GM21737 (cell line): ENCODE data around the gene ZNF415.
"Not testable (repeated sequence)": the region's sequence is repeated elsewhere in the genome, so short reads cannot be mapped to it uniquely, and the experiment has no call there.

Experiments used
- ATAC-seq: cut with Tn5 transposase; IDR thresholded peaks from one replicate; pipeline ENCODE4 v1.9.1; 2021; ENCODE audit warnings: mild to moderate bottlenecking, moderate library complexity; ENCODE audit not compliant: unreplicated experiment

Gene ZNF415

DNA sequence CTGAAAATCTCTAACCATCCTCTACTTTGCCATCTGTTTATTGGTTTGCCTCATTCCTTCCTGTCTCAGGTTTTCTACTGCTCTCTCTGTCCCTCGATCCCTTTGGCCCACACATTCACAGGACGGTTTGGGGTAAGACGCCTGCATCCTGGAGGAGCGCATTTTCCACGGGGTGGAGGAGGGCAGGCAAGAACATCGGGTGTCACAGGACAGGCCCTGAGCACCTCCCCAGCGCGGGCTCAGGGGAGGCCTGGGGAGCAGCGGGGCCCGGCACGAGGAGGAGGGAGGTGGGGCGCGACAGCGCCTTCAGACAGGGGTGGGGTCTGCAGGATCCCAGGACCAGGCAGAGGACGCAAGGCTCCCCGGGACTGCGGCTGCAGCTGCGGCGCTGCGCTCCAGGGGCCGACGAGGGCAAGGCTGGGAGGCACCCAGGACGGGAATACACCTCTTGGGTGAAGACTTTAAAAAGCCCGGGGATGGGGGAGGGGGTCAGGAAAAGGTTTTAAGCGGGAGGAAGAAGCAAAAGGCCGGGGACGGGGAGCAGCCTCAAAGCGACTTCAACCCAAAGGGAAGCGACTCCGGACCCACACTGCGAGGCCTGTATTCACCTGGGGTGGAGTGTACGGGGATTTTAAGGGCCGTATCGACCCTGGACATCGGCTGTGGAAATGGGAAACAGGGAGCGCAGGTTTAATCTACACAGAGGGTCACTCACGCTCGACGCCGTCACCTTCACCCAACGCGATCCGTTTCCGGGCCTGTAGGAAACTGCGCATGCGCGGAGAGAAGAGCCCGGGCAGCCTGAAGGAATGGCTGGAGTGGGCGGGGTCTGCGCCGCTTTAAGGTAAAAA lies at the start of gene ZNF415:
Gene ZNF415, minus strand, starts transcription at position 770 of the 851 bp plus-strand sequence. CDS start 10,234 bp downstream, outside the sequence.
- no peak for ATAC-seq

GRCh38 chr19:53182202-53182601 lies 49.5 kb upstream of the ZNF415 start:
- ATAC-seq = no peak

DNA sequence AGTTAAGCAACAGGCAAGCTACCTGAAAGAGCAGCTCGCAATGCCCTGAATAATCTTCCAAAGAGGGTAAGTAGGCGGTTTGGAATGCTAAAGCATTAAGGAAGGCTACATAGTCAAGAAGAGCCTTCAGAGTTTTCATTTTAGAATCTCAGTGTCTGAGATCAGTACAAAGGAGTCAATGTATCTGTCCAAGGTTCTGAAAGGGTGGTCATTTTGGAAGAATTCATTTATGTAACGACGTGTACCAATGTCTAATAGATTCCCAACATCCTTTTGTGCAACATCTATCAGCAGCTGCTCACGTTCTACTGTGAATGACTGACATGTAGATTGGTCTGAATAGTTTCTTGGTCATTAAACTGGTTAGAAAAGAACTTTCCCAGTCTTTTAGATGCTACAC lies 45.3 kb upstream of the ZNF415 start:
- no peak for ATAC-seq

DNA sequence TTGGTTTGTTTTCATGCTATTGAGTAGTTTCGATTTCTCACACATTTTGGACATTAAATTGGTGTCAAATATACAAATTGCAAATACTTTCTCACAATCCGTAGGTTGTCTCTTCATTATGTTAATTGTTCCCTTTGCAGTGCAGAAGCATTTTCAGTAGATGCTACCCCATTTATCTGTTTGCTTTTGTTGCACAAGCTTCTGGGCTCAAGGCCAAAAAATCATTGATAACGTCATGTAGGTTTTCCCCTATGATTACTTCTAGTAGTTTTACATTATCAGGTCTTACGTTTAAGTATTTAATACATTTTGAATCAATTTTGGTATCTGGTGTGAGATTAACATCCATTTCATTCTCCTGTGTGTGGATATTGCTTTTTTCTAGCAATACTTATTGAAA lies 40.2 kb upstream of the ZNF415 start:
- ATAC-seq = no peak

GRCh38 chr19:53165691-53166091 lies 33.0 kb upstream of the ZNF415 start:
- no peak for ATAC-seq

DNA sequence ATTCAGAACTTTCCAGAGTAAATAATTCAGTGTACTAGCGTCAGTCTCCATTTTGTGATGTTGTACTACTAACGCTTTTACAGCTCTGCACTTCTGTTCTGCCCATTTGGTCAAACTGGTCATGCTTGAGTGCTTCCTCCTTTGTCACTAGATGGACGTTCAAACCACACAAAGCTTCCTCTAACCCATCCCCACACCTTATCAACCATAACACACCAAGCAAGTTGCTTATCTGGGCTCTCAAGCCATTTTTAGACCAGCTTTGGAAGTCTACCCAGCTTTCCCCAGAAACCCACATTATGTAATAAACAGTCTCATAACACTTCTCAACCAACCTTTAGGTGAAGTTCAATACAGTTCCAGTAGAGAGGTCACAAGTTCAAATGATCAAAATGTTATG lies 28.4 kb upstream of the ZNF415 start:
- no peak for ATAC-seq

GRCh38 chr19:53160350-53160749 lies 27.6 kb upstream of the ZNF415 start:
- ATAC-seq = no peak

DNA sequence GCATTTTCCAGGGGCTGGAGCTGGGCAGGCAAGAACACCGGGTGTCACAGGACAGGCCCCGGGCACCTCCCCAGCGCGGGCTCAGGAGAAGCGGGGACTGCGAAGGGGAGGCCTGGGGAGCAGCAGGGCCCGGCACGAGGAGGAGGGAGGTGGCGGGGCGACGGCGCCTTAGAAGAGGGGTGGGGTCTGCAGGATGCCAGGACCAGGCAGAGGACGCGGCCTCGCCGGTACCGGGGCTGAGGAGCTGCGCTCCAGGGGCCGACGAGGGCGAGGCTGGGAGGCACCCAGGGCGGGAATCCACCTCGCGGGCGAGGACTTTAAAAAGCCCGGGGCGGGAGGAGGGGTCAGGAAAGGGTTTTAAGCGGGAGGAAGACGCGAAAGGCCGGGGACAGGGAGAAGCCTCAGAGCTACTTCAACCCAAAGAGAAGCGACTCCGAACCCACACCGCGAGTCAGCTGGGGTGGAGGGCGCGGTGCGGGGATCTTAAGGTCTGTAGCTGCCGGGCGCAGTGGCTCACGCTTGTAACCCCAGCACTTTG lies 25.5 kb upstream of the ZNF415 start:
- ATAC-seq = no peak

DNA sequence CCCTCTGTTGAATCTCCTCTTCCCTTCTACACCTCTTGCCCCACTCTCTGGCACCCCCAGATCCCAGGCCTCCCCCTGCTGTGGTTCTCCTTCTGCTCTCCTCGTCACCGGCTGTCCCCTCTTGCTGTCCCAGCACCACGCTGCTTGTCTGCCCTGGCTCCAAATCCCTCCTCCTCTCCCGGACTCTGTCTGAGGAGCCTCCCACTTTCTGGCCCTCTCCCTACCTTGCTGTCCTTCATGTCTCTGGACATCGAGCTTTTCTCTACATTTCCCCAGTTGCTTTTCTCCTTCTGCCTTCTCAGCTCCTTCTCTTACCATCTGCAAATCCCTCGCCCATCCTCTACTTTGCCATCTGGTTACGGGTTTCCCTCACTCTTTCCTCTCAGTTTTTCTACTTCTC lies 24.9 kb upstream of the ZNF415 start:
- no peak for ATAC-seq

DNA sequence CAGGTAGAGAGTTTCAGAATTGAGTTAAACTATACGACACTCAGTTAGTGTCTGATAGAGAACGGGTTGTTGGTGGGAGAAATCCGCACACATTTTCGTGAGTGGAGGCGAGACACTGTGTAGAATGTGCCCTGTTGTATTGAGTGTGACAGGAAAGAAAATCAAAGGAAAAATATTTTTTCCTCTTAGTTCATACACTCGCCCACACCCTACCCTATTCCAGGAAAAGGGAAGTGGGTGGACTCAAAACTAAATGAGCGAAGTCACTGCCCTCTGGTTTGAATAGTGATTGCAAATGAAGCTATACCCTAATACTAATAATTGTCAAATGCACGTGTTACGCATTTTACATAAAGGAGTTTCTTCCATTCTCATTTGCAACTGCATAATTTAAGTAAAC lies 24.1 kb upstream of the ZNF415 start:
- no peak for ATAC-seq

DNA sequence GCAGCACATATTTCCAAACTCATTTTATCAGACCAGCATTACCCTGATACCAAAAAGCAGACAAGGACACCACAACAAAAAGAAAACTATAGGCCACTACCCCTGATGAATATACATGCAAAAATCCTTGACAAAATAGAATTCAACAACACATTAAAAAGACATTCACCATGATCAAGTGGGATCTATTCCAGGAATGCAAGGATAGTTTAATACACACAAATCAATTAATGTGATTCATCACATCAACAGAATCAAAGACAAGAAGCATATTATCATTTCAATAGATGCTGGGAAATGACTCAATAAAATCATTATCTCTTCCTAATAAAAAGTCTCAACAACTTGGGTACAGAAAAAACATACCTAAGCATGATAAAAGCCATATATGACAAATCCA lies 14.9 kb upstream of the ZNF415 start:
- no peak for ATAC-seq

- no peak for ATAC-seq
Measured at GRCh38 chr19:53140351-53140750, 7.6 kb upstream of the ZNF415 start.

DNA sequence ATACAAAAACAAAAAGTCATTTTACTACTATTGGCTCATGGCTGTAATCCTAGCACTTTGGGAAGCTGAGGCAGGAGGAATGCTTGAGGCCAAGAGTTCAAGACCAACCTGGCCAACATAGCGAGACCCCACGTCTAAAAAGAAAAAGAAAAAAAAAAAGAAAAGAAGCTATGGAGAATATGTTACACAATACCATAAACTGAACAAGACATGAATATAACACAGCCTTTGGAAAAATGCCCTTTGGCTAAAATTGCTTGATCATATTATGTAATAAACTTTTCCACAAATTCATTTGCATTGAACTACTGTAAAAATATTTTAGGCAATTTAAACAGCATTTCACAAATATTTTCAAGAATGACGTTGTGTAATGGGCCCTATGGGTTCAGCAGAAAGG lies 3.7 kb upstream of the ZNF415 start:
- ATAC-seq = no peak

DNA sequence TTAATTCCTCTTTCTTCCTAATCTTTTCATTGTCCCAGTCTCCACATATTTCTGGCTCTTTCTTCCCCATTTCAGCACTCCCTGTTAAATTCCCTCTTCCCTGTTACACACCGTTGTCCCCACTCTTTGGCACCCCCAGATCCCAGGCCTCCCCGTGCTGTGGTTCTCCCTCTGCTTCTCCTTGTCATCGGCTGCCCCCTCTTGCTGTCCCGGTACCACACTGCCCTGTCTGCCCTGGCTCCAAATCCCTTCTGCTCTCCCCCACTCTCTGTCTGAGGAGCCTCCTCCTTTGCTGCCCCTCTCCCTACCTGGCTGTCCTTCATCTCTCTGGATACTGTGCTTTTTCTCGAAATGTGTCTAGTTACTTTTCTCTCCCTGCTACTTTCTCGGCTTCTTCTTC lies 983 bp downstream of the ZNF415 start:
- no peak for ATAC-seq

GRCh38 chr19:53131085-53131590 lies 1.6 kb downstream of the ZNF415 start:
- ATAC-seq = no peak

DNA sequence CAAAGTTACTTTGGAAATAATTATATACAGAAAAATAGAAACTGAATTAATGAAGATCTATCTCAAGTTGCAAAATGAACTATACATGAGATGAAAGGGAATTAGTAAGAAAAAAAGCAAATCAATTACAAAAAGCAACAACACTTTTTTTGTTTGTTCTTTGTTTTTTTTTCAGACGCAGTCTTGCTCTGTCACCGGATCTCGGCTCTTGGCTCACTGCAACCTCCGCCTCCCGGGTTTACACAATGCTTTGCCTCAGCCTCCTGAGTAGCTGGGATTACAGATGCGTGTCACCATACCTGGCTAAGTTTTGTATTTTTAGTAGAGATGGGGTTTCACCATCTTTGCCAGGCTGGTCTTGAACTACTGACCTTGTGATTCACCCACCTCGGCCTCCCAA lies 2.2 kb downstream of the ZNF415 start:
- no peak for ATAC-seq

- ATAC-seq = not testable (repeated sequence)
Measured at GRCh38 chr19:53126733-53127526, 5.8 kb downstream of the ZNF415 start.

DNA sequence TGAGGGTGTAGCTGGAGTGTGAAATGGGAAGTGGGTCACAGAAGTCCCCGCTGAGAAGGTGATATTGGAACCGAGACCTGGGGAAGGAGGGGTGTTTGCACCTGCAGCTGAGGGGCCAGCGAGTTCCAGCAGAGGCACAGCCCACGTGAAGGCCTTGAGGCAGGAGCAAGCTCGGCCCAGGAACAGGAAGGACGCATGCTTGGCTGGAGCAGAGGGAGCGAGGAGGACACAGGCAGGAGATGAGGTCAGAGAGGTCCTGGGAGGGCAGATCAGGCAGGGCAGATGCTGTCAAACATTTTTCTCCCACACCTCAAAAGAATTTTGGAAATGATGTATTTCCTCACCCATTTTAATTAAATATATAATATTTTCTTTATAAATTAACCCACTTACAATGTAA lies 9.3 kb downstream of the ZNF415 start:
- no peak for ATAC-seq

DNA sequence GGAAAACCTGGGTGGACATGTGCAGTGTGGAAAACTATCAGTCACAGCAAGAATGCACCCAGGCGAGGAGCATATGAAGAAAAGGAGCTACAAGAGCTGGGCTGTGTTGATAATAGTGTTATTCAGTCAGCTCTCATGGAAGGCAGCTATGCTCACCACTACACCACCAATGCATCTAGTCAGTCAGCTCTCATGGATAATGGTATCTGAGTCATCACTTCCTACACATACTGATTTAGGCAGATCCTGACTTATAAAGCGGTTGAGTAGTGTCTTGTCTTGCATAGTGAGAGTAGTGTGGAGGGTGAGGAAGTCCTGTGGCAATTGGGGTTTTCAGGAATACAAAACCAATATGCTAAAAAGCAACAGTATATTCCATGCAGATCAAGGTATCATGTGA lies 20.4 kb downstream of the ZNF415 start:
- ATAC-seq = no peak

GRCh38 chr19:53109527-53109926 lies 23.2 kb downstream of the ZNF415 start:
- ATAC-seq = no peak
